BJ (cell line): ENCODE measurements around the gene CRYL1. TPM values are rescaled to one million over a fixed set of nuclear protein-coding genes. Genes with fewer than 3 reads are reported as not detected.
A peak's percentile ranks its signal among the peaks of the same experiment; 100 is the strongest.

Experiments
- CTCF ChIA-PET: fragments of 350-600 bp; formaldehyde crosslinking; extraction: SDS; loops from one replicate; lab custom pipeline; 2021; ENCODE audit warnings: antibody characterized with exemption, inconsistent platforms; lab: Yijun Ruan, JAX
- POLR2A ChIA-PET: fragments of 300-600 bp; sonication (Branson Sonifier 250); formaldehyde crosslinking; extraction: SDS; loops from one replicate; lab custom pipeline; 2021; ENCODE audit warnings: antibody characterized with exemption; lab: Charles Lee
- DNase-seq: peaks from one replicate; pipeline ENCODE4 v3.0.0-alpha.2; 2011; ENCODE audit warnings: low read depth
- H3K27me3 ChIP-seq: 2 replicates; pipeline ENCODE4 v1.6.0; 2011; ENCODE audit warnings: low read length; ENCODE audit not compliant: control insufficient read depth, insufficient read depth
- H3K36me3 ChIP-seq: 2 replicates; pipeline ENCODE4 v1.5.1; 2011; ENCODE audit warnings: low read length; ENCODE audit not compliant: control insufficient read depth, insufficient read depth
- H3K4me3 ChIP-seq: 2 replicates; pipeline ENCODE4 v1.5.1; 2011; ENCODE audit warnings: low read depth, mild to moderate bottlenecking, control low read depth, low read length
- polyA minus RNA-seq: library from RNA; depleted of rRNA, polyadenylated mRNA; stranded (reverse); fragments of >200 nt; gene quantifications from 2 replicates; pipeline ENCODE4 v1.2.3, GENCODE V29; 2011; rRNA and poly(A)+ RNA removed
- polyA plus RNA-seq: library from polyadenylated mRNA; depleted of rRNA; stranded (reverse); fragments of >200 nt; gene quantifications from 2 replicates; pipeline ENCODE4 v1.2.3, GENCODE V29; 2011; rRNA removed
- TF ChIP-seq, protein P1 (sequence below): IDR thresholded peaks from 2 replicates; pipeline ENCODE4 v1.5.1; 2011; ENCODE audit warnings: low read depth, mild to moderate bottlenecking, control low read depth, inconsistent platforms, low read length, moderate library complexity; ENCODE audit not compliant: insufficient read depth

Gene CRYL1, protein sequence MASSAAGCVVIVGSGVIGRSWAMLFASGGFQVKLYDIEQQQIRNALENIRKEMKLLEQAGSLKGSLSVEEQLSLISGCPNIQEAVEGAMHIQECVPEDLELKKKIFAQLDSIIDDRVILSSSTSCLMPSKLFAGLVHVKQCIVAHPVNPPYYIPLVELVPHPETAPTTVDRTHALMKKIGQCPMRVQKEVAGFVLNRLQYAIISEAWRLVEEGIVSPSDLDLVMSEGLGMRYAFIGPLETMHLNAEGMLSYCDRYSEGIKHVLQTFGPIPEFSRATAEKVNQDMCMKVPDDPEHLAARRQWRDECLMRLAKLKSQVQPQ
- polyA plus RNA-seq (25.6 and 30.6 TPM in 2 replicates), polyA minus RNA-seq (9.1 and 13.5 TPM in 2 replicates)

DNA sequence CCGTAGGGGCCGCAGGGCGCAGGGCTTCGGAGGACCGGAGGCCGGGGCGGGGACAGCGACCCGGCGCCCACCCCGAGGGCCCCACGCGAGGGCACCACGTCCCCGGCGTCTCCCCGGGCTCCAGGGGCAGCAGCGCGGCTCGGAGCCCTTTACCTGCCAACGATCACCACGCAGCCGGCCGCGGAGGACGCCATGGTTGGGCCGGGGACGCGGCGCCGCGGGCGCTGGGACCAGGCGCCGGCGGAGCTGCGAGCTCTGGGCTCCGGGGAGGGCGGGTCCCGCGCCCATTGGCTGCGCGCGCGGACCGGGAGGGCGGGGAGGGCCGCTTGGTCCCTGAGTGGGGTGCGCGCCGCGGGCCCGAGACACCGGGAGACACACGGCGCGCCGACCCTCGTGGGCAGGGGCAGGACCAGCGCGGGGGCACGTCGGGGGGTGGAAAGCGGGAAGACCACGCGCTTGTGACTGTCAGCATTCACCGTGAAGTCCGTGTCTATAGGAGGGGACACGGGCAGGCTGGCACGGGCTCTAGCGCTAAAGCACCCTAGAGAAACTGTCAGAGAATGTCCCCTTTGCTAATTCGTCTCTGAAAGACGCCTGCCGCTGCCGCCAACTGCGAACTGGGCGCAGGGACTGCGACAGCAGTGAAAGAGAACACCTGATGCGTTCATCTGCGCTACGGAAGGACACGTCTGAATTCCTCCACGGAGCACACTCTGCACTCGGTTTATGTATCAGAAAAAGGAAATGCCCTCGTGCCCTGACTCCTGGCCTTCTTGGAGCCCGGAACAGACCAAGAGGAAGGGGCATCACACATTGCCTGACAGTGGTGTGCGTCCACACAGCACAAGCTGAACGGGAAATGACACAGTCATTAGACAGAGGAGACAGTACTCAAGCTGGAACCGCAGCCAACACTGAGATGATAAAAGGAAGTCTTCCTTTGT, at the start of gene CRYL1:
CRYL1 (minus strand) TSS at position 257 of the 944 bp plus-strand sequence; CDS start at position 194, 63 bp downstream.
- ChIA-PET CTCF (interaction anchor here (1.0 kb wide), 1 partner anchor 303 kb away, joined by 4 read pairs; no protein-coding TSS in a partner anchor), POLR2A (no interaction called here)
- TF ChIP-seq, protein P1, sequence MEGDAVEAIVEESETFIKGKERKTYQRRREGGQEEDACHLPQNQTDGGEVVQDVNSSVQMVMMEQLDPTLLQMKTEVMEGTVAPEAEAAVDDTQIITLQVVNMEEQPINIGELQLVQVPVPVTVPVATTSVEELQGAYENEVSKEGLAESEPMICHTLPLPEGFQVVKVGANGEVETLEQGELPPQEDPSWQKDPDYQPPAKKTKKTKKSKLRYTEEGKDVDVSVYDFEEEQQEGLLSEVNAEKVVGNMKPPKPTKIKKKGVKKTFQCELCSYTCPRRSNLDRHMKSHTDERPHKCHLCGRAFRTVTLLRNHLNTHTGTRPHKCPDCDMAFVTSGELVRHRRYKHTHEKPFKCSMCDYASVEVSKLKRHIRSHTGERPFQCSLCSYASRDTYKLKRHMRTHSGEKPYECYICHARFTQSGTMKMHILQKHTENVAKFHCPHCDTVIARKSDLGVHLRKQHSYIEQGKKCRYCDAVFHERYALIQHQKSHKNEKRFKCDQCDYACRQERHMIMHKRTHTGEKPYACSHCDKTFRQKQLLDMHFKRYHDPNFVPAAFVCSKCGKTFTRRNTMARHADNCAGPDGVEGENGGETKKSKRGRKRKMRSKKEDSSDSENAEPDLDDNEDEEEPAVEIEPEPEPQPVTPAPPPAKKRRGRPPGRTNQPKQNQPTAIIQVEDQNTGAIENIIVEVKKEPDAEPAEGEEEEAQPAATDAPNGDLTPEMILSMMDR: no peak
- Histone ChIP-seq H3K36me3 (no peaks in the 10 kb centered on the region), H3K4me3 (peak within 1 kb of the TSS; percentile 71), H3K27me3 (no peaks in the 10 kb centered on the region)
- DNase-seq: no peak

DNA sequence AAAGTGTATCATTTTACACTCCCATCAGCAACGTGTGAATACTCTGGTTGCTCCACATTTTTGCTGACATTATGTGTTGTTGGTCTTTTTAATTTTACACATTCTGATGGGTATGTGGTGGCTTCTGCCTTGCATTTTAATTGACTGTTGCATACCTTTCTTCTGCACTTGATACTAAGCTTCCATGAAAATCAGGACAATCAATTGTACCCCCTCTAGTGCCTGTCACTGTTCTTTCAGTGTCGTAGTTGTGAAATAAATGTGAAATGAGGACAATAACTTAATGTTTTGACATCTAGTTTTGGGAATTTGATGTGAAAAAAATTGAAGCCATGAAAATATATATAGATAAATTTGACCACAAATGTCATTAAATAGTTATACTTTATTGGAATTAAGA, 48.0 kb upstream of the CRYL1 start:
- no peak for DNase-seq
- TF ChIP-seq, protein P1: no peak
- H3K36me3 ChIP-seq: no peaks in the 10 kb centered on the region; the same call in 1 of the 2 replicates
- no peak overlapping the region for H3K4me3 ChIP-seq
- ChIA-PET CTCF (no interaction called here), POLR2A (no interaction called here)
- H3K27me3 ChIP-seq: no peaks in the 10 kb centered on the region

DNA sequence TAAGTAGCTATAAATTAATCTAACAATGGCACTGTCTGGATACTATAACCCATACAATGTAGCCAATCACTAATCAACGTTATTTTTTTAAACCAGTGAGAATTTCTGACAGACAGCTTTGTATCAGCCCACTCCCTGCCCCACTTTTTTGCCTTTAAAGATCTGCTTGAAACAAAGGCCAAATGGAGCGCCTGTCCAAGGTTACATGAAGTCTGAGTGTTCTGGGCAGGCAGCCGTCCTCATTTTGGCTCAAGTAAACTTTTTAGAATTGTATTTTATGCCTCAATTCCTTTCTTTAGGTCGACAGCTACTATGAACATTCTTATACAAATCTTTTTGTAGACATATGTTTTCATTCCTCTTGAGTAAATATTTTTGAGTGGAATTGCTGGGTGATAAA, 47.5 kb upstream of the CRYL1 start:
- Histone ChIP-seq H3K36me3 (no peaks in the 10 kb centered on the region; the same call in 1 of the 2 replicates), H3K27me3 (no peaks in the 10 kb centered on the region), H3K4me3 (no peak overlapping the region)
- no peak for DNase-seq
- CTCF ChIA-PET: no interaction called here
- POLR2A ChIA-PET: no interaction called here
- TF ChIP-seq, protein P1: no peak

DNA sequence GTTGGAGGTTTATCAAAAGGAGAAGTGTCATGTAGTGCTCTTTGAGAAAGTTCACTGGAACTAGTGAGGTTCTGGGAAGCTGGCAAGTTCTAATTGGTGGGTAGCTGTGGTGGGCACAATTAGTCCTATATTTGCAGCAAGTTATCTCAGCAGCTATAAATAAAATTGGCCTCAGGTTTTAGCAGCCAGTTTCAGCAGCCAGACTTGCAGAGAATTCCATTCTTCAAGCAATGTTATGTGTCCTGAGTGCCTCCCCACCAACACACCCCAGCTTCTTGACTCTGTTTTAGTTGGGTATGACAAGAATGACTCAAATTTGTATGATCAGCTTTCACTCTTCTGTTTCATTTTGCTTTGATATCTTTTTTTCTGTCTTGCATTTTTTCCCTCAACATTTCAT, 46.0 kb upstream of the CRYL1 start:
- POLR2A ChIA-PET: no interaction called here
- no peak for DNase-seq
- Histone ChIP-seq H3K36me3 (no peaks in the 10 kb centered on the region; the same call in 1 of the 2 replicates), H3K4me3 (no peak overlapping the region), H3K27me3 (no peaks in the 10 kb centered on the region)
- CTCF ChIA-PET: no interaction called here
- TF ChIP-seq, protein P1: no peak

DNA sequence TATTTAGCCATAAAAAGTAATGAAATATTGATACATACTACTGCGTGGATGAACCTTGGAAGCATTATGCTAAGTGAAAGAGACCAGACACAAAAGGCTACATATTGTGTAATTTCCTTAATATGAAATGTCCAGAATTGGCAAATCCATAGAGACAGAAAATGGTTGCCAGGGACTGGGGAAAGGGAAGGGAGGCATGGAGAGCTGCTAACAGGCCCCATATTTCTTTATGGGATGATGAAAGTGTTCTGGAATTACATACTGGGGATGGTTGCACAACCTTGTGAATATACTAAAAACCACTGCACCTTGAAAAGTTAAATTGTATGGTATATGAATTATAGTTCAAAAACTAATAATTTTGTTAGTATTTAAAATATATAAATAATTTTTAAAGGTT, 44.9 kb upstream of the CRYL1 start:
- DNase-seq: no peak
- TF ChIP-seq, protein P1: no peak
- no peak overlapping the region for H3K4me3 ChIP-seq
- no peaks in the 10 kb centered on the region; the same call in 1 of the 2 replicates for H3K36me3 ChIP-seq
- ChIA-PET POLR2A (no interaction called here), CTCF (no interaction called here)
- no peaks in the 10 kb centered on the region for H3K27me3 ChIP-seq
